HL-60 (cell line): ENCODE results near the gene PIGR.

ENCODE experiments used
- DNase-seq, 2 experiments: peaks; one replicate each; pipeline ENCODE4 v3.0.0-alpha.2; 2010 to 2020; ENCODE audit warnings: low read depth in 1 of 2, low spot score in 1 of 2
- H3K27ac ChIP-seq: fragments of 250-450 bp; sonication (Bioruptor Pico); replicated peaks from 2 replicates; pipeline ENCODE4 v1.5.1; 2020; ENCODE audit warnings: mild to moderate bottlenecking, moderate library complexity
- H3K27me3 ChIP-seq: fragments of 250-450 bp; sonication (Bioruptor Pico); 2 replicates; pipeline ENCODE4 v1.5.1; 2021; ENCODE audit warnings: mild to moderate bottlenecking, moderate library complexity; ENCODE audit not compliant: insufficient read depth, poor library complexity, severe bottlenecking
- H3K4me3 ChIP-seq: replicated peaks from 2 replicates; pipeline ENCODE4 v1.5.1; 2011; ENCODE audit warnings: mild to moderate bottlenecking, control low read depth, low read length; ENCODE audit not compliant: insufficient read depth
- CTCF ChIP-seq: IDR thresholded peaks from one replicate; pipeline ENCODE4 v1.5.1; 2011; ENCODE audit warnings: low read length, control low read depth, inconsistent platforms; ENCODE audit not compliant: insufficient read depth
- GABPA ChIP-seq: IDR thresholded peaks from 2 replicates; pipeline ENCODE4 v1.6.1; 2012; ENCODE audit warnings: low read depth
- POLR2AphosphoS5 ChIP-seq: IDR thresholded peaks from 2 replicates; pipeline ENCODE4 v1.6.1; 2012; ENCODE audit warnings: low read depth
- REST ChIP-seq: IDR thresholded peaks from 2 replicates; pipeline ENCODE4 v1.6.1; 2012; ENCODE audit warnings: low read depth; ENCODE audit not compliant: insufficient replicate concordance
- SPI1 ChIP-seq: IDR thresholded peaks from 2 replicates; pipeline ENCODE4 v1.6.1; 2012; ENCODE audit warnings: low read depth, mild to moderate bottlenecking, borderline replicate concordance

Gene PIGR

GRCh38 chr1:206962272-206962671 is 16.0 kb upstream of the PIGR start:
- Histone ChIP-seq H3K27ac (no peak overlapping the region), H3K27me3 (no peaks in the 10 kb centered on the region), H3K4me3 (no peak overlapping the region)
- peak; percentile 96 for TF ChIP-seq SPI1
- no peak for TF ChIP-seq CTCF
- DNase-seq, result peak; percentile 43 to 52

- no peak overlapping the region for H3K4me3 ChIP-seq
- no peaks in the 10 kb centered on the region for H3K27me3 ChIP-seq
- no peak for TF ChIP-seq POLR2AphosphoS5
- TF ChIP-seq GABPA, result no peak
- TF ChIP-seq SPI1, result no peak
- TF ChIP-seq CTCF, result no peak
- TF ChIP-seq REST, result no peak
- no peak for DNase-seq
- no peak overlapping the region for H3K27ac ChIP-seq
These were observed 15.4 kb upstream of the PIGR start for GRCh38 chr1:206961668-206962067.

GRCh38 chr1:206960676-206961386 is 14.6 kb upstream of the PIGR start:
- TF ChIP-seq GABPA, result no peak
- TF ChIP-seq POLR2AphosphoS5, result no peak
- no peak for TF ChIP-seq SPI1
- TF ChIP-seq REST, result no peak
- no peak for TF ChIP-seq CTCF
- H3K27me3 ChIP-seq, result no peaks in the 10 kb centered on the region
- no peak for DNase-seq
- H3K4me3 ChIP-seq, result no peak overlapping the region
- H3K27ac ChIP-seq, result no peak overlapping the region

GRCh38 chr1:206958144-206958543 is 11.9 kb upstream of the PIGR start:
- DNase-seq, result no peak
- H3K27me3 ChIP-seq, result no peaks in the 10 kb centered on the region

More at GRCh38 chr1:206958144-206958543, 11.9 kb upstream of the PIGR start:
- Histone ChIP-seq H3K27ac (no peak overlapping the region), H3K4me3 (no peak overlapping the region)
- no peak for TF ChIP-seq SPI1
- no peak for TF ChIP-seq POLR2AphosphoS5
- no peak for TF ChIP-seq GABPA
- no peak for TF ChIP-seq CTCF
- no peak for TF ChIP-seq REST
